SJSA1 (cell line): ENCODE results near the gene TMTC3. TPM values are rescaled to one million over a fixed set of nuclear protein-coding genes. Genes with fewer than 3 reads are reported as not detected.

ENCODE experiments used
- DNase-seq, 2 experiments: peaks; one replicate each; pipeline ENCODE4 v3.0.0-alpha.2; 2015 to 2020; ENCODE audit warnings: low spot score in 2 of 2, low read depth in 1 of 2
- H3K27ac ChIP-seq: fragments of 250-450 bp; sonication (Bioruptor Pico); 2 replicates; pipeline ENCODE4 v1.5.1; 2020; ENCODE audit warnings: mild to moderate bottlenecking, moderate library complexity
- H3K27me3 ChIP-seq: fragments of 250-450 bp; sonication (Bioruptor Pico); replicated peaks from 2 replicates; pipeline ENCODE4 v1.5.1; 2020; ENCODE audit warnings: mild to moderate bottlenecking, moderate library complexity
- H3K36me3 ChIP-seq: fragments of 250-450 bp; sonication (Bioruptor Pico); 2 replicates; pipeline ENCODE4 v1.5.1; 2020; ENCODE audit warnings: mild to moderate bottlenecking
- H3K4me1 ChIP-seq: fragments of 250-450 bp; sonication (Bioruptor Pico); replicated peaks from 2 replicates; pipeline ENCODE4 v1.6.1; 2021; ENCODE audit warnings: mild to moderate bottlenecking
- H3K4me3 ChIP-seq: fragments of 250-450 bp; sonication (Bioruptor Pico); 2 replicates; pipeline ENCODE4 v1.5.1; 2020; ENCODE audit warnings: mild to moderate bottlenecking
- H3K9me3 ChIP-seq: fragments of 250-450 bp; sonication (Bioruptor Pico); replicated peaks from 2 replicates; pipeline ENCODE4 v1.5.1; 2020; ENCODE audit warnings: mild to moderate bottlenecking
- total RNA-seq: library from RNA; depleted of rRNA; stranded (reverse); fragments of >200 nt; shearing (Covaris generic); gene quantifications from 2 replicates; pipeline ENCODE4 v1.2.3, GENCODE V29; 2014

TMTC3 gene
- total RNA-seq, 1 experiment from 2014 or later, result 52.2 TPM

DNA sequence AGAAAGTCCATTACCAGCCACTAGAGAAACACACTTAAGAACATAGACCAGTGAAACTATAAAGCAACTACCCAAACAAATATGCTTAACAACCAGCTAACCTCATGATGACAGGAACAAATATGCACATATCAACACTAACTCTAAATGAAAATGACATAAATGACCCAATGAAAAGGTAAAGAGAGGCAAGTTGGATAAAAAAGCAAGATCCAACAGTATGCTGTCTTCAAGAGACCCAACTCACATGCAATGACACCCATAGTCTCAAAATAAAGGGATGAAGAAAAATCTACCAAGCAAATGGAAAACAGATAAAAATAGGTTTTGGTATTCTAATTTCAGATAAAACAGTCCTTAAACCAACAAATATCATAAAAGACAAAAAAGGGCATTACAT, 77.8 kb downstream of the TMTC3 start:
- no peak for DNase-seq
- no peak overlapping the region for H3K4me3 ChIP-seq

DNA sequence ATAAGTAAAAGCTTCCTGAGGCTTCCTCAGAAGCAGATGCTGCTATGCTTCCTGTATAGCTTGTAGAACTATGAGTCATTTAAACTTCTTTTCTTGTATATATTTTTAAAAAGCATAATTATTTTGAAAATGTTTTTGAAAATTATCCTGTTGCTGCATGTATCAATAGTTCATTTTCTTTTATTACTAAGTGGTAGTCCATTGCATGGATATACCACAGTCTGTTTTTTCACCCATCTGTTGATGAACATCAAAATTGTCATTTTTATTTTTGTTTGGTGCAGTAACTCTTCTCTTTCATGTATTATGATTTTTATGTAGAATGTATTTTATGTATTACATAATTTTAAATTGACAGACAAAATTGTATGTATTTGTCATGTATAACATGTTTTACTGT, 81.4 kb downstream of the TMTC3 start:
- no peaks in the 10 kb centered on the region for H3K4me1 ChIP-seq
- no peaks in the 10 kb centered on the region for H3K27me3 ChIP-seq
- H3K27ac ChIP-seq, result no peak overlapping the region
- no peaks in the 10 kb centered on the region for H3K36me3 ChIP-seq
- no peak overlapping the region for H3K4me3 ChIP-seq
- H3K9me3 ChIP-seq, result no peaks in the 10 kb centered on the region
- no peak for DNase-seq

More for the DNA sequence above, 77.8 kb downstream of the TMTC3 start:
- no peaks in the 10 kb centered on the region for H3K36me3 ChIP-seq
- no peaks in the 10 kb centered on the region for H3K27me3 ChIP-seq
- no peaks in the 10 kb centered on the region for H3K9me3 ChIP-seq
- no peak overlapping the region for H3K27ac ChIP-seq
- H3K4me1 ChIP-seq, result no peaks in the 10 kb centered on the region

DNA sequence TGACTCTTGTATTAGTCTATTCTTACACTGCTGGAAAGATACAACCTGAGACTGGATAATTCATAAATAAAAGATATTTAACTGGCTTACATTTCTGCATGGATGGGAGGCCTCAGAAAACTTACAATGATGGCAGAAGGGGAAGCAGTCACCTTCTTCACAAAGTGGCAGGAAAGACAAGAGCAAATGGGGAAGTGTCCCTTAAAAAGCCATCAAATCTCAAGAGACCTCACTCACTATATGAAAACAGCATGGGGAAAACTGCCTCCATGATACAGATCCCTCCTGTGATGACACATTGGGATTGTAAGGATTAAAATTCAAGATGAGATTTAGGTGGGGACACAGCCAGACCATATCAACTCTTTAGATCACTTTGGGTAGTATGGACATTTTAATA, 83.7 kb downstream of the TMTC3 start:
- DNase-seq, result no peak
- no peaks in the 10 kb centered on the region for H3K9me3 ChIP-seq
- H3K36me3 ChIP-seq, result no peaks in the 10 kb centered on the region

DNA sequence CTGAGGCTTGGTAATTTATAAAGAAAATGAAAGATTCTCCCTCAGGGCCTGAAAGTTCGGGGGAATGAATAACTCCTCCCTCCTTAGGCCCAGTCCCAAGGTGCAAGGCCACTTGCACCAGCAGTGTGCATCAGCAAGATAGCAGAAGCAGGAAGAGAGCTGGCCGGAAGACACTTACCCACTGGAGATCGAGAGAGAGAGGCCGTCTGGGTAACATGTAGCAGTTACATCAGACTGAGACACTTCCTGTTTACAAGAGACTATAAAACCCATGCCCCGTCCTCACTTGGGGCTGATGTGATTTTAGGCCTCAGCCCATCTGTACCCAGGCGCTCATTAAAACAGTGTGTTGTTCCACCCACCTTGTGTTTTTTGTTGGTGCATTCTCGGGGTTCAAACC, 85.2 kb downstream of the TMTC3 start:
- Histone ChIP-seq H3K9me3 (no peaks in the 10 kb centered on the region), H3K36me3 (no peaks in the 10 kb centered on the region), H3K4me1 (no peaks in the 10 kb centered on the region), H3K27me3 (no peaks in the 10 kb centered on the region), H3K27ac (no peak overlapping the region), H3K4me3 (no peak overlapping the region)
- no peak for DNase-seq

More for the DNA sequence above, 83.7 kb downstream of the TMTC3 start:
- H3K27ac ChIP-seq, result no peak overlapping the region
- H3K4me1 ChIP-seq, result no peaks in the 10 kb centered on the region
- no peaks in the 10 kb centered on the region for H3K27me3 ChIP-seq
- H3K4me3 ChIP-seq, result no peak overlapping the region

DNA sequence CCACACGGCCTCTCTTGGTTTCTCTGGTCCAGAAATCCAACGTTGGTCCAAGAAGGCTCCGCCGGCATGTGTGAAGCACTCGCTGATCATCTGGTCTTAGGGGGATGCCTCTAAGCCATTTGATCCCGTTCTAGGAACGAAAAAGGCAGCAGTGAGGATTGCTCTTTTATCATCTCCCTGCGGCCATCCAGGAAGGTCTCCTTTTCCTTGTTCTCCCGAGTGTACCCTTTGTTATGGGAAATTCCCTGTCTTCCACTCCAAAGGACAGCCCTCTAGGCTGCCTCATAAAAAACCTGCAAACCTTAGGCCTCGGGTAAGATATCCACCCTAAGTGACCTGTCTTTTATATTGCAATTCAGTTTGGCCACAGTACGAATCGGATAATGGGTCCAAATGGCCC, 85.8 kb downstream of the TMTC3 start:
- H3K4me3 ChIP-seq, result no peak overlapping the region
- no peaks in the 10 kb centered on the region for H3K9me3 ChIP-seq
- H3K36me3 ChIP-seq, result no peaks in the 10 kb centered on the region
- no peak for DNase-seq
- no peaks in the 10 kb centered on the region for H3K27me3 ChIP-seq
- H3K4me1 ChIP-seq, result no peaks in the 10 kb centered on the region
- no peak overlapping the region for H3K27ac ChIP-seq

DNA sequence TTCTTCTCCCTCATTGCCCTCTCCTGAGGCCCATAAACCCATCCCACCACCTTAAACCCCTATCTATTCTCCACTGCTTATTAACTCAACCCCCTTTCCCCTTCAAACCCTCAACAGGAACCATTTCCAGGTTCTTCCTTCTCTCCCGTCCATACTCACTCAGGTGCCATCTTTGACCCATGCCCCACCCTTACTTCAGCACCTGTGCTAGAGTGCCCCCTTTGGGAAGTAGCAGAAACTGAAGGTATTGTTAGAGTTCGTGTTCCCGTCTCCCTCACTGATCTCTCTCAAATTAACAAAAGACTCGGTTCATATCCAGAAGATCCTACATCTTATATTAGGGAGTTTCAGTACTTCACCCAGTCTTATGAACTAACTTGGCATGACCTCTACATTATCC, 86.6 kb downstream of the TMTC3 start:
- no peaks in the 10 kb centered on the region for H3K9me3 ChIP-seq
- no peaks in the 10 kb centered on the region for H3K36me3 ChIP-seq
- H3K27ac ChIP-seq, result no peak overlapping the region
- H3K27me3 ChIP-seq, result no peaks in the 10 kb centered on the region
- H3K4me1 ChIP-seq, result no peaks in the 10 kb centered on the region
- no peak overlapping the region for H3K4me3 ChIP-seq
- DNase-seq, result no peak

DNA sequence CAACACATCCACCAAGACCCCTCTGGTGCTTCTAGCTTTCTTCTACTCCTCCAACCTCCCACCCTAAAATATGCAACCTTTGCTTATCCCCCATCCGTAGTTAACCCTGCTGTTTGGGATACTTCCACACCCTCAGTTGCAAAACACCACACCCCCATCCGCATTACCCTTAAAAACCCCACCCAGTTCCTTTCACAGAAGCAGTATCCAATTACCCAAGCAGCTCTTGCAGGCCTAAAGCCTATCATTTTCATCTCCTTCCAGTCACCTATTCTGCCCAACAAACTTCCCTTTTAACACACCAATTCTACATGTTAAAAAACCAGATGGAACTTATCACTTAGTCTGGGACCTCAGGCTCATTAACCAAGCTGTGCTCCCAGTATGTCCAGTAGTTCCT, 88.2 kb downstream of the TMTC3 start:
- H3K36me3 ChIP-seq, result no peaks in the 10 kb centered on the region
- no peaks in the 10 kb centered on the region for H3K4me1 ChIP-seq
- no peak for DNase-seq
- H3K27me3 ChIP-seq, result no peaks in the 10 kb centered on the region
- H3K9me3 ChIP-seq, result no peaks in the 10 kb centered on the region
- H3K27ac ChIP-seq, result no peak overlapping the region
- H3K4me3 ChIP-seq, result no peak overlapping the region

DNA sequence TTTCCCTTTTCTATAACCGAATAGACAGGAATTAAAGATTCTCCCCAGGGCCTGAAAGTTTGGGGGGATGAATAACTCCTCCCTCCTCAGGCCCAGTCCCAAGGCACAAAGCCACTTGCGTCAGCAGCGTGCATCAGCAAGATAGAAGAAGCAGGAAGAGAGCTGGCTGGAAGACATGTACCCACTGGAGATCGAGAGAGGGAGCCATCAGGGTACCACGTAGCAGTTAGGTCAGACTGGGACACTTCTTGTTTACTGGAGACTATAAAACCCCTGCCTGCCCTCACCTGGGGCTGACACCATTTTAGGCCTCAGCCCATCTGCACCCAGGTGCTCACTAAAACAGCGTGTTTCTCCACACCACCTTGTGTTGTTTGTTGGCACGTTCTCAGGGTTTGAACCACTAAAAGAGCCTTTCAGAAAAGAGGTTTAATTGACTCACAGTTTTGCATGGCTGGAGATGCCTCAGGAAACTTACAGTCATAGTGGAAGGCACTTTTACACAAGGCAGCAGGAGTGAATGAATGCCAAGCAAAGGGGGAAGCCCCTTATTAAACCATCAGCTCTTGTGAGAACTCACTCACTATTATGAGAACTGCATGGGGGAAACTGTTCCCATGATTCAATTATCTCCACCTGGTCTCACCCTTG, 93.2 kb downstream of the TMTC3 start:
- no peak overlapping the region for H3K4me3 ChIP-seq
- no peaks in the 10 kb centered on the region for H3K27me3 ChIP-seq
- no peak for DNase-seq
- H3K4me1 ChIP-seq, result peaks cover 7% of the 10 kb centered on the region
- H3K36me3 ChIP-seq, result no peaks in the 10 kb centered on the region
- no peaks in the 10 kb centered on the region for H3K9me3 ChIP-seq
- no peak overlapping the region for H3K27ac ChIP-seq

DNA sequence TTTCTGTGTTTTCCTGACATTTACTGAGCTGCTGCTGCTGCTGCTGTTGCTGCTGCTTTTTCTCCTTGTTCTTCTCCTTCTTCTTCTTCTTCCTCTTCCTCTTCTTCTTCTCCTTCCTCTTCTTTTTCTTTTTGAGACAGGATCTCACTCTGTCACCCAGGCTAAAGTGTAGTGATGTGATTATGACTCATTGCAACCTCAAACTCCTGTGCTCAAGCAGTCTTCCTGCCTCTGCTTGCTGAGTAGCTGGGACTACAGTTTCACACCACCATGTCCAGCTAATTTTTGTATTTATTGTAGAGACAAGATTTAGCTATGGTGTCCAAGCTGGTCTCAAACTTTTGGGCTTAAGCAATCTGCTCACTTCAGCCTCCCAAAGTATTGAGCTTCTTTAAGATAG, 95.8 kb downstream of the TMTC3 start:
- Histone ChIP-seq H3K9me3 (no peaks in the 10 kb centered on the region), H3K36me3 (no peaks in the 10 kb centered on the region), H3K4me1 (peaks cover 18% of the 10 kb centered on the region), H3K27ac (no peak overlapping the region; the same call in 1 of the 2 replicates), H3K27me3 (no peaks in the 10 kb centered on the region), H3K4me3 (no peak overlapping the region)
- DNase-seq, result peak in 1 of 2 experiments; percentile 28

DNA sequence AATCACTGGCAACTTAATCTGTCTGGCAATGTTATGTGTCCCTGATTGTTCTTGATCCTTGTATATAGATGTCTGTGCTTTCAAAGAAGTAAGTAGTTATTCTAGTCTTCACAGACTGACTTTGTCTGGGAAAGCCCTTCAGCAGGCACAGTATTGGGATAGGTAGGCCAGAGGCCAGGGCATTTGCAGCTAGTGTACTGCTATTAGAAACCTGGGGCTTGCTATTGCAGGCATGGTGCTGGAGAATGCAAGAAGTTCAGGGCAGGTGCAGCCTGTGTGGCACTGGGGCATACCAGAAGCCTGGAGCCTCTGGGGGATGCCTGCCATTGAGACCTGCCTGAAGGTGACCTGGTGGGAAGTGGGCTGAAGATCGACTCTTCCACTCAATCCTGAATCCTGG, 96.3 kb downstream of the TMTC3 start:
- H3K27ac ChIP-seq, result no peak overlapping the region; the same call in 1 of the 2 replicates
- no peak overlapping the region for H3K4me3 ChIP-seq
- no peak for DNase-seq
- no peaks in the 10 kb centered on the region for H3K9me3 ChIP-seq
- no peaks in the 10 kb centered on the region for H3K27me3 ChIP-seq
- no peaks in the 10 kb centered on the region for H3K36me3 ChIP-seq
- H3K4me1 ChIP-seq, result peaks cover 18% of the 10 kb centered on the region

DNA sequence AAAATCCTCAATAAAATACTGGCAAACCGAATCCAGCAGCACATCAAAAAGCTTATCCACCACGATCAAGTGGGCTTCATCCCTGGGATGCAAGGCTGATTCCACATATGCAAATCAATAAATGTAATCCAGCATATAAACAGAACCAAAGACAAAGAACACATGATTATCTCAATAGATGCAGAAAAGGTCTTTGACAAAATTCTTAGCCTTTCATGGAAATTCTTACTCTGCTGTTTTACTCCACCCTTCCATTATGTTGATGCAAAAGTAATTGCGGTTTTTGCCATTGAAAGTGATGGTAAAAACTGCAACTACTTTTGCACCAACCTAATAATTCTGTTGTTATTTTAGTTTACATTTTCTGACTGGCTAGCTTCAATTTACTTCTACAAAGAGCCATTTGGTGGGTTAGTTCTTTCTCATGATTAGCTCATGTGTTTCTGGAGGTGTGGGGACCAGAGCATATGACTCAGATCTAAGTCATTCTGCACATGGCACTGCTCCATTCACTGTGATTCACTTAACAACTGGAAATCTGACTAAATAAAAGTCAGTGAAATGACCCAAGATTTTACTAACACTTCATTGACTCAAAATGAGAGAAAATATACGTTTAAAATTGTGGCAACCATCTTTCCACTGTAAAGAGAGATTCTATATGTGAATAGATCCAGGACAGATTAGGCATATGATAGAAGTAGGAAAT, 99.9 kb downstream of the TMTC3 start:
- Histone ChIP-seq H3K36me3 (no peaks in the 10 kb centered on the region), H3K9me3 (no peaks in the 10 kb centered on the region), H3K4me1 (peaks cover 21% of the 10 kb centered on the region), H3K27me3 (no peaks in the 10 kb centered on the region), H3K27ac (peak overlapping the region; percentile 61), H3K4me3 (no peak overlapping the region)
- DNase-seq, result peak; percentile 59 to 73

DNA sequence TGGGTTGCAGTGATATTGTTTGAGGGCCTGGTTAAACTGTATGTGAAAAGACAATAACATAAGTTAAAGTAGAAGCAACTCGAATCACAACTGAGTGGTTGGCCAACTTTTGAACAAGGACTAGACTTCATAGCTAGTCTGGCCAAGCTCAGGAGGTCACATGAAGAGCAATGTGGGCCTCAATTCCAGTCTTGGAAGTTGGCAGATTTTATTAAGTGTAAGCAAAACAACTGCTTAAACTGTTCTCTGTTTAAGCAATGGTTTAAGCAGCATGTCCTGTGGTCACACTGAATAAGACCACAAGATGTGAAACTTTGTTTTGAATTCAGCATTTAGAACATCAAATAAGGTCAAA, 100.4 kb downstream of the TMTC3 start:
- H3K27ac ChIP-seq, result peak overlapping the region; percentile 61
- peak in 1 of 2 experiments; percentile 64 for DNase-seq
- H3K9me3 ChIP-seq, result no peaks in the 10 kb centered on the region
- H3K4me1 ChIP-seq, result peaks cover 26% of the 10 kb centered on the region
- no peaks in the 10 kb centered on the region for H3K36me3 ChIP-seq
- no peak overlapping the region for H3K4me3 ChIP-seq
- H3K27me3 ChIP-seq, result no peaks in the 10 kb centered on the region

DNA sequence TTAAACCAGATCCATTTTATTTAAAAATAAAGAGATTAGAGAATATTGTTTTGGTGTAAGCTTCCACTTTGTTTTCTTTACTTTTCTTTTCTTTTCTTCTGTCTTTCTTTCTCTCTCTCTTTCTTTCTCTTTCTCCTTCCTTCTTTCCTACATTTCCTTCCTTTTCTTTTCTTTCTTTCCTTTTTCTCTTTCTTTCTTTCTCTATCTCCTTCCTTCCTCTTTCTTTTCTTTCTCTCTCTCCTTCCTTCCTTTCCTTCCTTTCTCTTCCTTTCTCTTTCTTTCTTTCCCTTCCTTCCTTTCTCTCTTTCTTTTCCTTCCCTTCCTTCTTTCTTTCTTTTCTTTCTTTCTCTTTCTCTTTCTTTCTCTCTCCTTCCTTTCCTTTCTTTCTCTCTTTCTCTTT, 100.8 kb downstream of the TMTC3 start:
- H3K27ac ChIP-seq, result peak overlapping the region; percentile 61; the same call in 1 of the 2 replicates
- peaks cover 25% of the 10 kb centered on the region for H3K4me1 ChIP-seq
- H3K36me3 ChIP-seq, result no peaks in the 10 kb centered on the region
- no peak overlapping the region for H3K4me3 ChIP-seq
- no peaks in the 10 kb centered on the region for H3K27me3 ChIP-seq
- no peak for DNase-seq
- H3K9me3 ChIP-seq, result no peaks in the 10 kb centered on the region

DNA sequence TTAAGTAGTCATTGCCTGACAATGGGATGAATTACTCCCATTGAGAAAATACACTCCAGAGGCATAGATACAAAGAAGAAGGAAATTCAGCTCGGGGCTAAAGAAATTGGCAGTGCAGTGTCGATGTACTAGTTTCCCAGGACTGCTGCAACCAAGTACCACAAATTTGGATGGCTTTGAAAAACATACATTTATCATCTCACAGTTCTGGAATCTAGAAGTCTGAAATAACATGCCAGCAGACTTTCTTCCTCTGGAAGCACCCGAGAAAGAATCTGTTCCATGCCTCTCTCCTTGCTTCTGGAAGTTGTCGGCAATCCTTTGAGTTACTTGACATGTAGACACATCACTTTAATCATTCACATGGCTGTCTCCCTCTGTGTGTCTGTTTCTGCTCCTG, 101.9 kb downstream of the TMTC3 start:
- Histone ChIP-seq H3K36me3 (no peaks in the 10 kb centered on the region), H3K4me3 (no peak overlapping the region), H3K4me1 (peaks cover 20% of the 10 kb centered on the region), H3K9me3 (no peaks in the 10 kb centered on the region), H3K27me3 (no peaks in the 10 kb centered on the region), H3K27ac (no peak overlapping the region)
- DNase-seq, result no peak
